ENCODE measurements around the gene PTPRN2. TPM values are rescaled to one million over a fixed set of nuclear protein-coding genes. Genes with fewer than 3 reads are reported as not detected.

PTPRN2 gene
- total RNA-seq, 1 experiment from 2014 or later: 2.1 TPM

GRCh38 chr7:157607218-157607617, 980.4 kb downstream of the PTPRN2 start:
- no peak for DNase-seq (ENCODE audit: low read depth, low spot score)
- H3K4me2 ChIP-seq (ENCODE audit: low read length): no peak overlapping the region
- H3K27ac ChIP-seq (ENCODE audit: low read depth, low read length): no peak overlapping the region
- H3K4me3 ChIP-seq (replicated peaks in 1 of 2; ENCODE audit: low read depth in 1 of 2, low read length in 2 of 2): no peak overlapping the region
- H3K36me3 ChIP-seq (ENCODE audit: control insufficient read depth in 1 of 2, insufficient read depth in 2 of 2, low read length in 2 of 2): no peaks in the 10 kb centered on the region; a peak in 1 of 4 replicates
- no peak for ATAC-seq
- H3K9me2 ChIP-seq (ENCODE audit: insufficient read depth): no peaks in the 10 kb centered on the region
- H3K27me3 ChIP-seq (ENCODE audit: insufficient read depth, low read length): no peaks in the 10 kb centered on the region
- no peaks in the 10 kb centered on the region for H3K9me3 ChIP-seq (ENCODE audit: control insufficient read depth in 1 of 2, insufficient read depth in 1 of 2, low read depth in 1 of 2, low read length in 2 of 2)
- no TSS peak for BruUV-seq (replicated peaks)
- POLR2A ChIA-PET: no interaction called here
- intact Hi-C loops (cut with micrococcal nuclease): no loop called here
- no peaks in the 10 kb centered on the region for H3K4me1 ChIP-seq (ENCODE audit: control insufficient read depth in 1 of 2, insufficient read depth in 2 of 2, low read length in 2 of 2)
- H4K20me1 ChIP-seq (ENCODE audit: insufficient read depth): no peaks in the 10 kb centered on the region
- no peak overlapping the region for H2AFZ ChIP-seq (ENCODE audit: low read depth, low read length, poor library complexity, severe bottlenecking)
- no peak overlapping the region for H3K9ac ChIP-seq (ENCODE audit: low read length)
- no peak for TF ChIP-seq YY1 (IDR thresholded peaks at IDR 0.05; ENCODE audit: extremely low read depth, insufficient replicate concordance, low read depth, low read length)
- no peak for TF ChIP-seq ZFX (IDR thresholded peaks at IDR 0.05)
- TF ChIP-seq POLR2AphosphoS5 (IDR thresholded peaks at IDR 0.05; ENCODE audit: low read depth, low read length): no peak
- TF ChIP-seq, protein P1, sequence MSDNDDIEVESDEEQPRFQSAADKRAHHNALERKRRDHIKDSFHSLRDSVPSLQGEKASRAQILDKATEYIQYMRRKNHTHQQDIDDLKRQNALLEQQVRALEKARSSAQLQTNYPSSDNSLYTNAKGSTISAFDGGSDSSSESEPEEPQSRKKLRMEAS (IDR thresholded peaks at IDR 0.05): no peak
- TF ChIP-seq CEBPB (IDR thresholded peaks at IDR 0.05; ENCODE audit: low read depth): no peak
- TF ChIP-seq SIN3A (IDR thresholded peaks at IDR 0.05; ENCODE audit: low read depth): no peak
- TF ChIP-seq, protein P2, sequence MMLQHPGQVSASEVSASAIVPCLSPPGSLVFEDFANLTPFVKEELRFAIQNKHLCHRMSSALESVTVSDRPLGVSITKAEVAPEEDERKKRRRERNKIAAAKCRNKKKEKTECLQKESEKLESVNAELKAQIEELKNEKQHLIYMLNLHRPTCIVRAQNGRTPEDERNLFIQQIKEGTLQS (IDR thresholded peaks at IDR 0.05): no peak
- no peak for TF ChIP-seq RAD21 (IDR thresholded peaks at IDR 0.05; ENCODE audit: low read depth)
- CTCF ChIA-PET: no interaction called here
- RAD21 ChIA-PET (ENCODE audit: low non-redundant PET in 1 of 2, low total read pairs in 2 of 2, uncharacterized antibody in 2 of 2, unreplicated experiment in 2 of 2): no interaction called here
- H3K79me2 ChIP-seq (ENCODE audit: insufficient read depth, low read length): no peaks in the 10 kb centered on the region

- H3K4me3 ChIP-seq (replicated peaks in 1 of 2; ENCODE audit: low read depth in 1 of 2, low read length in 2 of 2): no peak overlapping the region
- TF ChIP-seq, protein P1 (IDR thresholded peaks at IDR 0.05): no peak
- TF ChIP-seq CTCF (IDR thresholded peaks at IDR 0.05 in 2 of 3, conservative IDR thresholded peaks at IDR 0.05 in 1 of 3; ENCODE audit: borderline replicate concordance in 1 of 3, insufficient read depth in 1 of 3, low read depth in 2 of 3, low read length in 2 of 3) (no peak), POLR2AphosphoS5 (IDR thresholded peaks at IDR 0.05; ENCODE audit: low read depth, low read length) (no peak), CEBPB (IDR thresholded peaks at IDR 0.05; ENCODE audit: low read depth) (no peak), REST (IDR thresholded peaks at IDR 0.05; ENCODE audit: low read depth) (no peak)
- DNase-seq (ENCODE audit: low read depth, low spot score): no peak
- intact Hi-C loops (cut with micrococcal nuclease): no loop called here
- H4K20me1 ChIP-seq (ENCODE audit: insufficient read depth): no peaks in the 10 kb centered on the region
- no peak overlapping the region for H3K9ac ChIP-seq (ENCODE audit: low read length)
- no peaks in the 10 kb centered on the region for H3K9me2 ChIP-seq (ENCODE audit: insufficient read depth)
- no TSS peak for BruUV-seq (replicated peaks)
- POLR2A ChIA-PET: no interaction called here
- no peak overlapping the region for H3K4me2 ChIP-seq (ENCODE audit: low read length)
- H3K36me3 ChIP-seq (ENCODE audit: control insufficient read depth in 1 of 2, insufficient read depth in 2 of 2, low read length in 2 of 2): no peaks in the 10 kb centered on the region; a peak in 1 of 4 replicates
- H3K4me1 ChIP-seq (ENCODE audit: control insufficient read depth in 1 of 2, insufficient read depth in 2 of 2, low read length in 2 of 2): no peaks in the 10 kb centered on the region
- H3K27ac ChIP-seq (ENCODE audit: low read depth, low read length): no peak overlapping the region
- ATAC-seq: no peak
- CTCF ChIA-PET: no interaction called here
- RAD21 ChIA-PET (ENCODE audit: low non-redundant PET in 1 of 2, low total read pairs in 2 of 2, uncharacterized antibody in 2 of 2, unreplicated experiment in 2 of 2): no interaction called here
- no peaks in the 10 kb centered on the region for H3K27me3 ChIP-seq (ENCODE audit: insufficient read depth, low read length)
- H3K9me3 ChIP-seq (ENCODE audit: control insufficient read depth in 1 of 2, insufficient read depth in 1 of 2, low read depth in 1 of 2, low read length in 2 of 2): no peaks in the 10 kb centered on the region
- H2AFZ ChIP-seq (ENCODE audit: low read depth, low read length, poor library complexity, severe bottlenecking): no peak overlapping the region
- H3K79me2 ChIP-seq (ENCODE audit: insufficient read depth, low read length): no peaks in the 10 kb centered on the region
These were observed 981.5 kb downstream of the PTPRN2 start for GRCh38 chr7:157606140-157606539.
